C4-2B (cell line): Measurements from ENCODE around the gene GRIA4.

Source experiments
- H3K27ac ChIP-seq: fragments of 450-650 bp; 2 replicates; pipeline ENCODE4 v1.5.1; 2017
- CTCF ChIP-seq: fragments of 450-650 bp; conservative IDR thresholded peaks from 2 replicates; pipeline ENCODE4 v1.5.1; 2017; ENCODE audit warnings: mild to moderate bottlenecking
- ZFX ChIP-seq: fragments of 450-650 bp; IDR thresholded peaks from 2 replicates; pipeline ENCODE4 v1.6.1; 2017

GRIA4 gene

GRCh38 chr11:105612771-105613170, 2.9 kb downstream of the GRIA4 start:
- TF ChIP-seq ZFX, result no peak
- no peak for TF ChIP-seq CTCF
- H3K27ac ChIP-seq, result no peak overlapping the region

- TF ChIP-seq CTCF (no peak), ZFX (no peak)
- no peak overlapping the region for H3K27ac ChIP-seq
These were observed 3.3 kb downstream of the GRIA4 start for GRCh38 chr11:105613183-105613582.

GRCh38 chr11:105618343-105618955, 8.6 kb downstream of the GRIA4 start:
- no peak for TF ChIP-seq ZFX
- TF ChIP-seq CTCF, result no peak
- no peak overlapping the region for H3K27ac ChIP-seq

GRCh38 chr11:105619556-105619955, 9.7 kb downstream of the GRIA4 start:
- no peak overlapping the region for H3K27ac ChIP-seq
- TF ChIP-seq ZFX (no peak), CTCF (no peak)

- H3K27ac ChIP-seq, result no peak overlapping the region
- no peak for TF ChIP-seq CTCF
- TF ChIP-seq ZFX, result no peak
These were observed 12.1 kb downstream of the GRIA4 start for GRCh38 chr11:105622016-105622415.

- no peak for TF ChIP-seq ZFX
- TF ChIP-seq CTCF, result no peak
These were observed 22.4 kb downstream of the GRIA4 start for GRCh38 chr11:105632316-105632715.

GRCh38 chr11:105635466-105635865, 25.6 kb downstream of the GRIA4 start:
- TF ChIP-seq ZFX (no peak), CTCF (no peak)
- H3K27ac ChIP-seq, result no peak overlapping the region

More at GRCh38 chr11:105632316-105632715, 22.4 kb downstream of the GRIA4 start:
- H3K27ac ChIP-seq, result no peak overlapping the region
